ENCODE results near the gene HLF.

GRCh38 chr17:55323518-55324295, 58.9 kb downstream of the HLF start:
- TF ChIP-seq CTCF (IDR thresholded peaks at IDR 0.05) (no peak), POLR2A (IDR thresholded peaks at IDR 0.05) (no peak)

Data from Peyer's patch (tissue), 4 donors.